RKO (cell line): ENCODE results near the gene SRCAP.

ENCODE experiments used
- DNase-seq: peaks from one replicate; pipeline ENCODE4 v3.0.0-alpha.2; 2016; ENCODE audit warnings: low spot score

SRCAP gene

GRCh38 chr16:30698816-30699614 lies at the start of gene SRCAP:
Gene SRCAP (plus strand): TSS chr16:30699171. CDS start chr16:30700825, 1,654 bp downstream.
- peak; percentile 85 for DNase-seq

- DNase-seq, result no peak
Observed at GRCh38 chr16:30649725-30650368, 49.1 kb upstream of the SRCAP start.

- DNase-seq, result peak; percentile 99
Observed at GRCh38 chr16:30650369-30651123, 48.4 kb upstream of the SRCAP start, which contains the start of gene PRR14. Gene PRR14 (plus strand): TSS chr16:30650960. CDS start chr16:30651646, 686 bp downstream.

GRCh38 chr16:30651124-30652004 lies 47.6 kb upstream of the SRCAP start:
- peak; percentile 74 for DNase-seq

- DNase-seq, result no peak
Observed at GRCh38 chr16:30652005-30652296, 47.0 kb upstream of the SRCAP start.

GRCh38 chr16:30652718-30653117 lies 46.3 kb upstream of the SRCAP start:
- no peak for DNase-seq

GRCh38 chr16:30654856-30655255 lies 44.1 kb upstream of the SRCAP start:
- no peak for DNase-seq

- DNase-seq, result no peak
Observed at GRCh38 chr16:30655815-30656347, 43.1 kb upstream of the SRCAP start.

- no peak for DNase-seq
Observed at GRCh38 chr16:30656388-30656787, 42.6 kb upstream of the SRCAP start.

- DNase-seq, result peak; percentile 71
Observed at GRCh38 chr16:30656974-30657865, 41.8 kb upstream of the SRCAP start.

GRCh38 chr16:30657866-30658730 lies 40.9 kb upstream of the SRCAP start, which contains the start of gene FBRS:
Gene FBRS (plus strand): TSS chr16:30658431. CDS start chr16:30659519, 1,088 bp downstream.
- peak; percentile 100 for DNase-seq

- peak; percentile 97 for DNase-seq
Observed at GRCh38 chr16:30658731-30659506, 40.1 kb upstream of the SRCAP start.

GRCh38 chr16:30659507-30660423 lies 39.2 kb upstream of the SRCAP start:
- peak; percentile 40 for DNase-seq

GRCh38 chr16:30660424-30661261 lies 38.3 kb upstream of the SRCAP start:
- DNase-seq, result peak; percentile 46

GRCh38 chr16:30662449-30662848 lies 36.5 kb upstream of the SRCAP start:
- DNase-seq, result no peak

- DNase-seq, result no peak
Observed at GRCh38 chr16:30663038-30663437, 35.9 kb upstream of the SRCAP start.

GRCh38 chr16:30663820-30664219 lies 35.2 kb upstream of the SRCAP start:
- DNase-seq, result peak; percentile 18
